SK-N-SH (cell line): ENCODE results near the gene DEFB112. TPM values are rescaled to one million over a fixed set of nuclear protein-coding genes. Genes with fewer than 3 reads are reported as not detected.

Source experiments
- CTCF ChIA-PET: fragments of 300-600, 350-600 bp; formaldehyde crosslinking; extraction: SDS; loops from one replicate; lab custom pipeline; 2021; lab: Yijun Ruan, JAX
- POLR2A ChIA-PET: fragments of 350-600 bp; sonication (Branson Sonifier 250); formaldehyde crosslinking; extraction: SDS; loops from one replicate; lab custom pipeline; 2020; ENCODE audit warnings: antibody characterized with exemption, inconsistent platforms; lab: Yijun Ruan, JAX
- DNase-seq: peaks from one replicate; pipeline ENCODE4 v3.0.0; 2012
- H2AFZ ChIP-seq: fragments of 200-600 bp; sonication (generic); 2 replicates; pipeline ENCODE4 v1.8.1; 2016; ENCODE audit warnings: antibody characterized with exemption, mild to moderate bottlenecking, low read depth
- H3F3A ChIP-seq: fragments of 200-600 bp; sonication (generic); replicated peaks from 2 replicates; pipeline ENCODE3; 2016; ENCODE audit warnings: antibody characterized with exemption, mild to moderate bottlenecking; ENCODE audit not compliant: insufficient read depth
- H3K27ac ChIP-seq, 2 experiments: fragments of 200-500 bp in 1 of 2; fragments of 200-600 bp in 1 of 2; sonication (Bioruptor generic) in 1 of 2; sonication (generic), shearing (Covaris generic) in 1 of 2; 2 replicates each; pipeline versions ENCODE4 v1.5.1 to v1.6.1; 2014 to 2016; ENCODE audit warnings: low read depth in 2 of 2, inconsistent platforms in 1 of 2, low read length in 1 of 2, mild to moderate bottlenecking in 1 of 2, mixed read lengths in 1 of 2
- H3K27me3 ChIP-seq: fragments of 200-600 bp; sonication (generic), shearing (Covaris generic); 2 replicates; pipeline ENCODE4 v1.6.1; 2016; ENCODE audit warnings: mixed run types; ENCODE audit not compliant: insufficient read depth
- H3K36me3 ChIP-seq, 2 experiments: fragments of 200-500 bp in 1 of 2; fragments of 200-600 bp in 1 of 2; sonication (Bioruptor generic) in 1 of 2; sonication (generic) in 1 of 2; replicated peaks in 1 of 2; 2 replicates each; pipeline versions ENCODE3 to v1.5.1; 2014 to 2016; ENCODE audit warnings: low read length in 1 of 2, mild to moderate bottlenecking in 1 of 2; ENCODE audit not compliant: insufficient read depth in 2 of 2, control insufficient read depth in 1 of 2
- H3K4me1 ChIP-seq, 2 experiments: fragments of 200-500 bp in 1 of 2; fragments of 200-600 bp in 1 of 2; sonication (Bioruptor generic) in 1 of 2; sonication (generic), shearing (Covaris generic) in 1 of 2; 2 replicates each; pipeline versions ENCODE4 v1.5.1 to v1.6.1; 2014 to 2016; ENCODE audit warnings: low read depth in 1 of 2, low read length in 1 of 2, mixed run types in 1 of 2; ENCODE audit not compliant: insufficient read depth in 2 of 2, control insufficient read depth in 1 of 2
- H3K4me2 ChIP-seq: fragments of 200-600 bp; sonication (generic), shearing (Covaris generic); 2 replicates; pipeline ENCODE4 v1.6.1; 2017; ENCODE audit warnings: mixed run types
- H3K4me3 ChIP-seq, 2 experiments: fragments of 200-500 bp in 1 of 2; fragments of 200-600 bp in 1 of 2; sonication (Bioruptor generic) in 1 of 2; sonication (generic), shearing (Covaris generic) in 1 of 2; 2 replicates each; pipeline versions ENCODE4 v1.5.1 to v1.8.1; 2014 to 2016; ENCODE audit warnings: low read depth in 2 of 2, inconsistent platforms in 1 of 2, low read length in 1 of 2, mild to moderate bottlenecking in 1 of 2, mixed read lengths in 1 of 2, moderate library complexity in 1 of 2
- H3K79me2 ChIP-seq: fragments of 200-600 bp; sonication (generic); 2 replicates; pipeline ENCODE4 v1.8.1; 2017; ENCODE audit warnings: mild to moderate bottlenecking; ENCODE audit not compliant: insufficient read depth
- H3K9ac ChIP-seq: fragments of 200-600 bp; sonication (generic); 2 replicates; pipeline ENCODE4 v1.6.1; 2017; ENCODE audit warnings: mixed run types
- H3K9me2 ChIP-seq: fragments of 200-600 bp; sonication (generic); 2 replicates; pipeline ENCODE4 v1.6.1; 2017; ENCODE audit warnings: mixed run types
- H3K9me3 ChIP-seq: fragments of 200-600 bp; sonication (generic); 2 replicates; pipeline ENCODE4 v1.6.1; 2017; ENCODE audit warnings: mixed run types, mild to moderate bottlenecking, moderate library complexity
- H4K20me1 ChIP-seq: fragments of 200-600 bp; sonication (generic); 2 replicates; pipeline ENCODE4 v1.6.1; 2017; ENCODE audit warnings: mild to moderate bottlenecking, mixed run types; ENCODE audit not compliant: insufficient read depth
- CTCF ChIP-seq: fragments of 200-600 bp; sonication (generic); IDR thresholded peaks from 2 replicates; pipeline ENCODE4 v1.6.1; 2017; ENCODE audit warnings: antibody characterized with exemption, mild to moderate bottlenecking, moderate library complexity
- EZH2phosphoT487 ChIP-seq: fragments of 200-600 bp; sonication (generic); IDR thresholded peaks from 2 replicates; pipeline ENCODE4 v1.6.1; 2017; ENCODE audit warnings: low read depth, mixed run types, mild to moderate bottlenecking, antibody characterized with exemption, moderate library complexity, borderline replicate concordance
- FOSL2 ChIP-seq: IDR thresholded peaks from 2 replicates; pipeline ENCODE4 v1.4.0; 2012; ENCODE audit warnings: low read depth, mild to moderate bottlenecking, moderate library complexity, borderline replicate concordance
- IRF3 ChIP-seq: fragments of 150-350 bp; IDR thresholded peaks from 2 replicates; pipeline ENCODE4 v1.6.1; 2016; ENCODE audit warnings: mild to moderate bottlenecking, low read depth, low read length
- JUND ChIP-seq: IDR thresholded peaks from 2 replicates; pipeline ENCODE4 v1.4.0; 2012
- MAX ChIP-seq: IDR thresholded peaks from 2 replicates; pipeline ENCODE4 v1.4.0; 2012; ENCODE audit warnings: low read depth
- MEF2A ChIP-seq: IDR thresholded peaks from 2 replicates; pipeline ENCODE4 v1.4.0; 2012; ENCODE audit warnings: low read depth, borderline replicate concordance
- MXI1 ChIP-seq: IDR thresholded peaks from 2 replicates; pipeline ENCODE4 v1.6.1; 2012; ENCODE audit warnings: mild to moderate bottlenecking, low read depth, low read length, improper control_type of control experiment
- NFIC ChIP-seq: IDR thresholded peaks from 2 replicates; pipeline ENCODE4 v1.4.0; 2012; ENCODE audit warnings: borderline replicate concordance
- NRF1 ChIP-seq: IDR thresholded peaks from 2 replicates; pipeline ENCODE4 v1.6.1; 2012; ENCODE audit warnings: low read depth, mild to moderate bottlenecking, low read length
- PBX3 ChIP-seq: IDR thresholded peaks from 2 replicates; pipeline ENCODE4; 2012
- RAD21 ChIP-seq: IDR thresholded peaks from 2 replicates; pipeline ENCODE4 v1.6.1; 2012; ENCODE audit warnings: mild to moderate bottlenecking, low read length
- RFX5 ChIP-seq: IDR thresholded peaks from 2 replicates; pipeline ENCODE4 v1.6.1; 2012; ENCODE audit warnings: mild to moderate bottlenecking, improper control_type of control experiment, low read length
- RXRA ChIP-seq: IDR thresholded peaks from 2 replicates; pipeline ENCODE4 v1.4.0; 2012; ENCODE audit warnings: low read depth, mild to moderate bottlenecking, borderline replicate concordance
- SMC3 ChIP-seq: IDR thresholded peaks from 2 replicates; pipeline ENCODE4 v1.6.1; 2012; ENCODE audit warnings: low read depth, low read length, improper control_type of control experiment
- TCF12 ChIP-seq: IDR thresholded peaks from 2 replicates; pipeline ENCODE4 v1.4.0; 2012
- TEAD4 ChIP-seq: IDR thresholded peaks from 2 replicates; pipeline ENCODE4 v1.4.0; 2012; ENCODE audit warnings: mild to moderate bottlenecking, borderline replicate concordance; ENCODE audit not compliant: insufficient read depth
- USF1 ChIP-seq: IDR thresholded peaks from 2 replicates; pipeline ENCODE4 v1.4.0; 2012; ENCODE audit warnings: low read depth, borderline replicate concordance
- USF2 ChIP-seq: fragments of 150-350 bp; IDR thresholded peaks from 2 replicates; pipeline ENCODE4 v1.6.1; 2017; ENCODE audit warnings: antibody characterized with exemption, low read length, low read depth, borderline replicate concordance
- YY1 ChIP-seq: IDR thresholded peaks from 2 replicates; pipeline ENCODE4 v1.4.0; 2012; ENCODE audit warnings: low read depth, mild to moderate bottlenecking
- WGBS: methylation state at CpG from one replicate; pipeline ENCODE4 v1.1.6; 2017; ENCODE audit warnings: low lambda C conversion rate; 5-methylcytosine and 5-hydroxymethylcytosine counted together
- polyA plus RNA-seq, 3 experiments: library from polyadenylated mRNA; depleted of rRNA; stranded (reverse); fragments of >200 nt; gene quantifications; 2 replicates each; pipeline ENCODE4 v1.2.3, GENCODE V29; 2012

The DEFB112 gene
- polyA plus RNA-seq, 1 of the 3 experiments (the other 2 are of a cell fraction), result not detected

- H3K27me3 ChIP-seq, result no peaks in the 10 kb centered on the region
- no peak overlapping the region for H3K4me2 ChIP-seq
- H3K36me3 ChIP-seq, result no peaks in the 10 kb centered on the region
- TF ChIP-seq MAX (no peak), RFX5 (no peak), FOSL2 (no peak)
- ChIA-PET POLR2A (no interaction called here), CTCF (interaction anchor here (1.2 kb wide), 1 partner anchor 9 kb away, joined by 3 read pairs; no protein-coding TSS in a partner anchor)
- no peak overlapping the region for H2AFZ ChIP-seq
- no peaks in the 10 kb centered on the region for H4K20me1 ChIP-seq
- no peak for DNase-seq
- H3K9me3 ChIP-seq, result no peaks in the 10 kb centered on the region
- no peaks in the 10 kb centered on the region for H3K79me2 ChIP-seq
- 12% methylated on average over 4 of the region's 4 CpGs for WGBS
- no peaks in the 10 kb centered on the region for H3K4me1 ChIP-seq
- H3F3A ChIP-seq, result no peaks in the 10 kb centered on the region
- no peak overlapping the region for H3K9ac ChIP-seq
- no peak overlapping the region for H3K27ac ChIP-seq
- H3K9me2 ChIP-seq, result 0 out of 2 replicates have a peak, but pooled peaks cover 4% of the 10 kb centered on the region
- H3K4me3 ChIP-seq, result no peak overlapping the region
Measured at GRCh38 chr6:50076431-50076830, 26.7 kb upstream of the DEFB112 start.

- no peak for DNase-seq
Measured at GRCh38 chr6:50071921-50072320, 22.2 kb upstream of the DEFB112 start.

More at GRCh38 chr6:50071921-50072320, 22.2 kb upstream of the DEFB112 start:
- no peaks in the 10 kb centered on the region for H3K4me1 ChIP-seq
- ChIA-PET POLR2A (no interaction called here), CTCF (no interaction called here)
- H3K9me3 ChIP-seq, result no peaks in the 10 kb centered on the region
- no peaks in the 10 kb centered on the region for H3F3A ChIP-seq
- 5% methylated on average over 1 of the region's 1 CpG for WGBS
- no peak overlapping the region for H3K4me2 ChIP-seq
- H3K79me2 ChIP-seq, result no peaks in the 10 kb centered on the region
- no peak overlapping the region for H3K4me3 ChIP-seq
- H2AFZ ChIP-seq, result no peak overlapping the region
- TF ChIP-seq JUND (no peak), EZH2phosphoT487 (no peak), CTCF (no peak), MAX (no peak), USF2 (no peak), RXRA (no peak), RFX5 (no peak), USF1 (no peak), PBX3 (no peak), SMC3 (no peak), NRF1 (no peak), RAD21 (no peak), TEAD4 (no peak), TCF12 (no peak), NFIC (no peak), MXI1 (no peak), YY1 (no peak), IRF3 (no peak), FOSL2 (no peak), MEF2A (no peak)
- no peak overlapping the region for H3K27ac ChIP-seq
- H3K36me3 ChIP-seq, result no peaks in the 10 kb centered on the region
- no peaks in the 10 kb centered on the region for H3K27me3 ChIP-seq
- no peaks in the 10 kb centered on the region for H4K20me1 ChIP-seq
- 0 out of 2 replicates have a peak, but pooled peaks cover 4% of the 10 kb centered on the region for H3K9me2 ChIP-seq
- no peak overlapping the region for H3K9ac ChIP-seq
